ENCODE data around the gene MGAT5B.
A peak's percentile ranks its signal among the peaks of the same experiment; 100 is the strongest.
"Not testable (repeated sequence)": the region's sequence is repeated elsewhere in the genome, so short reads cannot be mapped to it uniquely, and the experiment has no call there.

Gene MGAT5B

GRCh38 chr17:76956846-76957540 is 88.8 kb downstream of the MGAT5B start:
- DNase-seq: no peak

- no peak for DNase-seq
Observed at GRCh38 chr17:76957678-76958464, 89.7 kb downstream of the MGAT5B start.

GRCh38 chr17:76958974-76959373 is 90.8 kb downstream of the MGAT5B start:
- no peak for DNase-seq

GRCh38 chr17:76961869-76962268 is 93.7 kb downstream of the MGAT5B start:
- DNase-seq: no peak

GRCh38 chr17:76962858-76963257 is 94.7 kb downstream of the MGAT5B start:
- DNase-seq: no peak

- no peak for DNase-seq
Observed at GRCh38 chr17:76966016-76966415, 97.8 kb downstream of the MGAT5B start.

- no peak for DNase-seq
Observed at GRCh38 chr17:76966486-76967181, 98.4 kb downstream of the MGAT5B start.

GRCh38 chr17:76967762-76968161 is 99.6 kb downstream of the MGAT5B start:
- no peak for DNase-seq

- DNase-seq: peak; percentile 94
Observed at GRCh38 chr17:76968707-76969597, 100.7 kb downstream of the MGAT5B start.

GRCh38 chr17:76969598-76970172 is 101.5 kb downstream of the MGAT5B start:
- peak; percentile 41 for DNase-seq

GRCh38 chr17:76970228-76970627 is 102.0 kb downstream of the MGAT5B start:
- DNase-seq: not testable (repeated sequence)

- no peak for DNase-seq
Observed at GRCh38 chr17:76972046-76972641, 103.9 kb downstream of the MGAT5B start.

- DNase-seq: no peak
Observed at GRCh38 chr17:76973040-76973439, 104.8 kb downstream of the MGAT5B start.

- no peak for DNase-seq
Observed at GRCh38 chr17:76974721-76975120, 106.5 kb downstream of the MGAT5B start.

- DNase-seq: not testable (repeated sequence)
Observed at GRCh38 chr17:76978050-76978449, 109.8 kb downstream of the MGAT5B start.

- no peak for DNase-seq
Observed at GRCh38 chr17:76981545-76982295, 113.5 kb downstream of the MGAT5B start.

- no peak for DNase-seq
Observed at GRCh38 chr17:76982408-76983074, 114.3 kb downstream of the MGAT5B start.

GRCh38 chr17:76983075-76983775 is 115.0 kb downstream of the MGAT5B start:
- DNase-seq: no peak

GRCh38 chr17:76986365-76986764 is 118.2 kb downstream of the MGAT5B start:
- no peak for DNase-seq
